ENCODE results near the gene NELFCD.

DNA sequence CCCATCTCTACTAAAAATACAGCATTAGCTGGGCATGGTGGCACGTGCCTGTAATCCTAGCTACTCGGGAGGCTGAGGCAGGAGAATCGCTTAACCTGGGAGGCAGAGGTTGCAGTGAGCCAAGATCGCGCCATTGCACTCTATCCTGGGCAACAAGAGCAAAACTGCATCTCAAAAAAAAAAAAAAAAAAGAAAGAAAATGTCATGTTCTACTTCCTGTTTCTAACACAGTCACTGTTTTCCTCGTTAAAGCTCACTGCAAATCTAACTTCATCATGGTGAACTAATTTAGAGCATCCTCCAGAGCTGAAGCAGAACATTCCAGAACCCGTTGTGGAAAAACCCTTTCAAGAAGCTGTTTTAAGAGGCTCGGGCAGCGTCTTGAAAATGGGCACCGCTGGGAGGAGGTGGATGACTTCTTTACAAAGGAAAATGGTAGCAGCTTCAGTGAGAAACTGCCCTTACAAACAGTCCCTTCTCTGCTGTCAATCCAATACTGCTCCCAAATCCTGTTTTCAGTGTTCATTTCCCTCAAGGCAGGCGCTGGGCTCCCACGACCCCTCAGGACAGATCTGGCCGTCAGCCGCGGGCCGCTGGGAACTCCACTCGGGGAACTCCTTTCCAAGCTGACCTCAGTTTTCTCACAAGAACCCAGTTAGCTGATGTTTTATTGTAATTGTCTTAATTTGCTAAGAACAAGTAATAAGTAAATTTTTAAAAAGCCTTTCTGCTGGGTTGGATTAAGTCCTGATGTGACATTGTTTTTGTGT is 13.5 kb downstream of the NELFCD start:
- TF ChIP-seq, protein P1, sequence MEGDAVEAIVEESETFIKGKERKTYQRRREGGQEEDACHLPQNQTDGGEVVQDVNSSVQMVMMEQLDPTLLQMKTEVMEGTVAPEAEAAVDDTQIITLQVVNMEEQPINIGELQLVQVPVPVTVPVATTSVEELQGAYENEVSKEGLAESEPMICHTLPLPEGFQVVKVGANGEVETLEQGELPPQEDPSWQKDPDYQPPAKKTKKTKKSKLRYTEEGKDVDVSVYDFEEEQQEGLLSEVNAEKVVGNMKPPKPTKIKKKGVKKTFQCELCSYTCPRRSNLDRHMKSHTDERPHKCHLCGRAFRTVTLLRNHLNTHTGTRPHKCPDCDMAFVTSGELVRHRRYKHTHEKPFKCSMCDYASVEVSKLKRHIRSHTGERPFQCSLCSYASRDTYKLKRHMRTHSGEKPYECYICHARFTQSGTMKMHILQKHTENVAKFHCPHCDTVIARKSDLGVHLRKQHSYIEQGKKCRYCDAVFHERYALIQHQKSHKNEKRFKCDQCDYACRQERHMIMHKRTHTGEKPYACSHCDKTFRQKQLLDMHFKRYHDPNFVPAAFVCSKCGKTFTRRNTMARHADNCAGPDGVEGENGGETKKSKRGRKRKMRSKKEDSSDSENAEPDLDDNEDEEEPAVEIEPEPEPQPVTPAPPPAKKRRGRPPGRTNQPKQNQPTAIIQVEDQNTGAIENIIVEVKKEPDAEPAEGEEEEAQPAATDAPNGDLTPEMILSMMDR (IDR thresholded peaks at IDR 0.05; ENCODE audit: low read length) = no peak
- no peak for TF ChIP-seq EZH2 (optimal IDR thresholded peaks at IDR 0.05; ENCODE audit: low read depth, low read length)
- TF ChIP-seq EZH2phosphoT487 (IDR thresholded peaks at IDR 0.05; ENCODE audit: low read length) = no peak
